HepG2 (cell line): ENCODE data around the gene SLC5A5. TPM values are rescaled to one million over a fixed set of nuclear protein-coding genes. Genes with fewer than 3 reads are reported as not detected.

Source experiments
- ELF4 ChIP-seq: sonication (generic); formaldehyde crosslinking; IDR thresholded peaks from 2 replicates; pipeline ENCODE4 v1.5.0; 2020; ENCODE audit warnings: missing genetic modification reagents, mild to moderate bottlenecking, moderate library complexity, borderline replicate concordance
- HMGXB3 ChIP-seq: sonication (generic); formaldehyde crosslinking; IDR thresholded peaks from 2 replicates; pipeline ENCODE4 v1.4.0; 2020; ENCODE audit warnings: missing genetic modification reagents, borderline replicate concordance
- IKZF1 ChIP-seq: fragments of 450-650 bp; IDR thresholded peaks from 2 replicates; pipeline ENCODE4 v1.7.1; 2016
- NAIF1 ChIP-seq: sonication (generic); formaldehyde crosslinking; IDR thresholded peaks from 2 replicates; pipeline ENCODE4 v1.5.0; 2020; ENCODE audit warnings: mild to moderate bottlenecking, missing genetic modification reagents, borderline replicate concordance
- ZBTB39 ChIP-seq: sonication (generic); formaldehyde crosslinking; IDR thresholded peaks from 2 replicates; pipeline ENCODE4 v1.5.0; 2020; ENCODE audit warnings: missing genetic modification reagents
- ZNF276 ChIP-seq: sonication (generic); formaldehyde crosslinking; IDR thresholded peaks from 2 replicates; pipeline ENCODE4 v1.4.0; 2020; ENCODE audit warnings: mild to moderate bottlenecking, low read depth, missing genetic modification reagents
- ZNF292 ChIP-seq: sonication (generic); formaldehyde crosslinking; IDR thresholded peaks from 2 replicates; pipeline ENCODE4 v1.8.1; 2022; ENCODE audit warnings: mild to moderate bottlenecking, low read depth, missing genetic modification reagents, borderline replicate concordance
- ZNF326 ChIP-seq: sonication (generic); formaldehyde crosslinking; IDR thresholded peaks from 2 replicates; pipeline ENCODE4 v1.4.0; 2020; ENCODE audit warnings: missing genetic modification reagents, borderline replicate concordance
- ZNF496 ChIP-seq: sonication (generic); formaldehyde crosslinking; IDR thresholded peaks from 2 replicates; pipeline ENCODE4 v1.8.1; 2023; ENCODE audit warnings: mild to moderate bottlenecking, moderate library complexity, missing genetic modification reagents; ENCODE audit not compliant: insufficient replicate concordance
- ZNF550 ChIP-seq: sonication (generic); formaldehyde crosslinking; IDR thresholded peaks from 2 replicates; pipeline ENCODE4 v1.4.0; 2020; ENCODE audit warnings: mild to moderate bottlenecking, missing genetic modification reagents, borderline replicate concordance
- ZNF740 ChIP-seq: sonication (generic); formaldehyde crosslinking; IDR thresholded peaks from 2 replicates; pipeline ENCODE4 v1.4.0; 2020; ENCODE audit warnings: missing genetic modification reagents
- ZNF879 ChIP-seq: sonication (generic); formaldehyde crosslinking; IDR thresholded peaks from 2 replicates; pipeline ENCODE4 v1.8.1; 2023; ENCODE audit warnings: missing genetic modification reagents
- ZUFSP ChIP-seq: sonication (generic); formaldehyde crosslinking; IDR thresholded peaks from 2 replicates; pipeline ENCODE4 v1.9.0; 2021; ENCODE audit warnings: missing genetic modification reagents, mild to moderate bottlenecking, borderline replicate concordance
- polyA plus RNA-seq, 8 experiments: library from polyadenylated mRNA; depleted of rRNA in 3 of 8; stranded (reverse) in 7 of 8; unstranded in 1 of 8; fragments of >200 nt; fragmentation: Illumina TruSeq in 4 of 8; extraction: Trizol in 4 of 8; gene quantifications; 2 replicates each; pipeline versions ENCODE4 v1.2.1 to v1.2.3, GENCODE V29; 2011 to 2016; ENCODE audit warnings: low read depth in 4 of 8, missing spikeins in 1 of 8, mixed read lengths in 1 of 8; ENCODE audit not compliant: insufficient read depth in 1 of 8
- total RNA-seq, 5 experiments: library from RNA; depleted of rRNA; stranded (reverse); fragments of >200 nt; fragmentation: Illumina TruSeq; extraction: Trizol; gene quantifications; 2 replicates each; pipeline ENCODE4 v1.2.3, GENCODE V29; 2016; ENCODE audit warnings: low read depth in 1 of 5
- TF ChIP-seq, protein P1 (sequence below): sonication (generic); formaldehyde crosslinking; IDR thresholded peaks from 2 replicates; pipeline ENCODE4 v1.5.1; 2020; ENCODE audit warnings: missing genetic modification reagents, mild to moderate bottlenecking, borderline replicate concordance

Gene SLC5A5
- total and polyA plus RNA-seq, 2 of the 13 experiments (the other 11 are each of a cell fraction or from before 2014, with no cell fraction given), result not detected

DNA sequence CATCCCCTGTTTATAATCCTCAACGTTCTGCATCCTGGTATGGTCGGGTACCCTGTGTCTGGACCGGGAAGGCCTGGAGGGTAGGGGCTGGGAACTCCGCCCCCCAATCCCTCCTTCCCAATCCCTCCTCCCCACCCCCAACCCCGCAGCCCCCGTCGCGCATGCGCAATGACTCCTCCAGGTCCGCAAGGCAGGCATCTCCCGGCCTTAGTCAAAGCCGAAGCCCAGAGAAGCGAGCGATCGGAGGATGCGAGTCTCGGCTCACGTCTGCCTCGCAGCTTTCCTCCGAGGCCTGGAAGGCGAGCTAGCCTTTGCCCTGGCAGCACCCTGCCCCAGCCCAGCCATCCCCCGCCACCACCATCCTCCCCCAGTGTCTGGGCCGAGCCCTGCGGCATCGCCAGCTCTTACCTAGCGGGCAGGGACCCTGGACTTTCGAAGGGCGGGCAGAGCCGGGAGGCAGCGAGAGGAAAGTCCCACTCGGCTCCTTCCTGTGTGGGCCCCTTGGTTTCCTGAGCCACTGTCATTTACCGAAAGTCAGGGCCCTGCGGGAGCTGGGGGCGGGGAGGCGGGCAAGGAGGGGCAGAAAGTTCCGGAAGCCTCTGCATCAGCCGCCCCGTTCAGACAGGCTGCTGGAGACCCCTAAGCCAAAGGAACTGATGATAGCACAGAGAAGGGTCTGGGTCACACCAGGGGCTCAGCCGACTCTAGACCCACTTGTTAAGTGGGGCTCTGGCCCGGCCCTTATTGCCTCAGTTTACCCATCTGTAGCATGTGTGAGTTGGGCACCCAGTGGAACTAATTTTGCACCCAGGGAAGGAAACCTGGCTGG is 24.0 kb upstream of the SLC5A5 start, which contains the start of gene JAK3 (continued):
- TF ChIP-seq ZUFSP (CRISPR knock-in tag) (no peak), ZNF550 (CRISPR knock-in tag) (no peak), ZNF292 (no peak), ZNF496 (CRISPR knock-in tag) (no peak), NAIF1 (CRISPR knock-in tag) (no peak), ZNF879 (CRISPR knock-in tag) (no peak), ZNF326 (CRISPR knock-in tag) (no peak), ZNF740 (CRISPR knock-in tag) (no peak), IKZF1 (no peak), HMGXB3 (CRISPR knock-in tag) (no peak), ZBTB39 (CRISPR knock-in tag) (no peak), ZNF276 (peak; percentile 48; the same call in 1 of the 2 replicates), ELF4 (CRISPR knock-in tag) (no peak)
- TF ChIP-seq, protein P1, sequence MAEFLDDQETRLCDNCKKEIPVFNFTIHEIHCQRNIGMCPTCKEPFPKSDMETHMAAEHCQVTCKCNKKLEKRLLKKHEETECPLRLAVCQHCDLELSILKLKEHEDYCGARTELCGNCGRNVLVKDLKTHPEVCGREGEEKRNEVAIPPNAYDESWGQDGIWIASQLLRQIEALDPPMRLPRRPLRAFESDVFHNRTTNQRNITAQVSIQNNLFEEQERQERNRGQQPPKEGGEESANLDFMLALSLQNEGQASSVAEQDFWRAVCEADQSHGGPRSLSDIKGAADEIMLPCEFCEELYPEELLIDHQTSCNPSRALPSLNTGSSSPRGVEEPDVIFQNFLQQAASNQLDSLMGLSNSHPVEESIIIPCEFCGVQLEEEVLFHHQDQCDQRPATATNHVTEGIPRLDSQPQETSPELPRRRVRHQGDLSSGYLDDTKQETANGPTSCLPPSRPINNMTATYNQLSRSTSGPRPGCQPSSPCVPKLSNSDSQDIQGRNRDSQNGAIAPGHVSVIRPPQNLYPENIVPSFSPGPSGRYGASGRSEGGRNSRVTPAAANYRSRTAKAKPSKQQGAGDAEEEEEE, result no peak
